Adrenal gland (tissue), 12 donors: Measurements from ENCODE around the gene JAZF1. TPM values are rescaled to one million over a fixed set of nuclear protein-coding genes. Genes with fewer than 3 reads are reported as not detected.

Experiments
- DNase-seq, 7 donors: peaks; one replicate each; pipeline ENCODE4 v3.0.0-alpha.2; 2019 to 2020
- H3K27ac ChIP-seq, 5 donors: fragments of 200-600 bp; sonication (generic) in 4 of 5; 1 replicate in 3 of 5; 2 replicates in 2 of 5; pipeline versions ENCODE4 v1.5.1 to v1.8.0; 2016 to 2020; ENCODE audit warnings: mild to moderate bottlenecking in 1 of 5
- H3K27me3 ChIP-seq: fragments of 200-600 bp; 2 replicates; pipeline ENCODE4 v1.8.0; 2021
- H3K36me3 ChIP-seq, 2 donors: fragments of 200-600 bp; replicated peaks in 1 of 2; 1 replicate in 1 of 2; 2 replicates in 1 of 2; pipeline versions ENCODE4 v1.5.1 to v1.8.0; 2018 to 2022
- H3K4me1 ChIP-seq, 2 donors: fragments of 200-600 bp; replicated peaks in 1 of 2; 1 replicate in 1 of 2; 2 replicates in 1 of 2; pipeline versions ENCODE4 v1.5.1 to v1.8.0; 2018 to 2021
- H3K4me3 ChIP-seq, 4 donors: fragments of 200-600 bp; sonication (generic) in 3 of 4; one replicate each; pipeline ENCODE4 v1.5.1; 2016 to 2018
- H3K9me3 ChIP-seq, 3 donors: fragments of 200-600 bp; sonication (generic) in 1 of 3; replicated peaks in 1 of 3; 1 replicate in 2 of 3; 2 replicates in 1 of 3; pipeline versions ENCODE4 v1.5.1 to v1.8.0; 2016 to 2021
- CTCF ChIP-seq, 6 experiments: fragments of 450-650 bp in 4 of 6; fragments of 200-600 bp in 2 of 6; sonication (generic) in 1 of 6; IDR thresholded peaks; 1 replicate in 5 of 6; 2 replicates in 1 of 6; pipeline versions ENCODE4 v1.5.1 to v1.8.0; 2016 to 2021; ENCODE audit warnings: antibody characterized with exemption in 6 of 6, mild to moderate bottlenecking in 2 of 6, moderate library complexity in 1 of 6
- POLR2A ChIP-seq, 2 donors: fragments of 450-650 bp; IDR thresholded peaks; one replicate each; pipeline ENCODE4 v1.6.1; 2017; ENCODE audit warnings: antibody characterized with exemption in 2 of 2, mild to moderate bottlenecking in 2 of 2, moderate library complexity in 1 of 2
- WGBS, 4 donors: extraction: QIAGEN DNeasy Blood & Tissue Kit in 2 of 4; methylation state at CpG; one replicate each; pipeline versions ENCODE4 v1.1.5 to v1.1.7; 2013 to 2017; 5-methylcytosine and 5-hydroxymethylcytosine counted together
- intact Hi-C, 2 donors: fragments of 100-400 bp; cut with DNase I; formaldehyde crosslinking; loops; one replicate each; pipeline versions ENCODE4 v1.14.1 to v1.15.0; 2022 to 2023
- polyA plus RNA-seq, 3 donors: library from polyadenylated mRNA; stranded (reverse); fragments of 200-250 nt in 2 of 3; fragments of 350-450 nt in 1 of 3; fragmentation: Illumina TruSeq in 1 of 3; extraction: RNeasy Lipid Tissue Mini Kit (QIAGEN cat#74804) in 1 of 3; gene quantifications; one replicate each; pipeline ENCODE4 v1.2.3, GENCODE V29; 2013 to 2014
- total RNA-seq, 9 donors: library from RNA; depleted of rRNA in 4 of 9; stranded (reverse); fragments of >200 nt in 4 of 9; fragments of 120-200 nt in 1 of 9; fragmentation: NEBNext Ultra II Directional in 1 of 9; extraction: Animal tissue kit (Norgen Biotek cat#: 25700) in 1 of 9; gene quantifications; one replicate each; pipeline versions ENCODE4 v1.1.0 to v1.2.4, GENCODE V29; 2013 to 2023
- donor health status: healthy with polysubstance abuse.
- donor health status: Bipolar disorder and iron deficiency.
- donor health status: DM: yes; HTN: yes; CAD: no.
- donor health status: DM: no; HTN: no; CAD: no.
- donor health status: DM: no; HTN: no; CAD: no.
- donor health status: DM: yes; HTN: yes; CAD: no.

JAZF1 gene
- total and polyA plus RNA-seq, 12 donors, result 18.5 to 192 (median 96.3) TPM

GRCh38 chr7:28201131-28201530, 20.5 kb upstream of the JAZF1 start:
- TF ChIP-seq POLR2A (IDR thresholded peaks at IDR 0.05) (no peak), CTCF (IDR thresholded peaks at IDR 0.05) (no peak)
- Histone ChIP-seq H3K27me3 (peaks cover 5% of the 10 kb centered on the region), H3K4me1 (no peaks in the 10 kb centered on the region), H3K4me3 (no peak overlapping the region), H3K9me3 (no peaks in the 10 kb centered on the region), H3K36me3 (no peaks in the 10 kb centered on the region), H3K27ac (no peak overlapping the region)
- 53 to 80% (median 54%) methylated on average over 1 of the region's 1 CpG for WGBS, 4 donors
- intact Hi-C loops, result no loop called here
- no peak for DNase-seq

GRCh38 chr7:28200598-28200997, 20.0 kb upstream of the JAZF1 start:
- Histone ChIP-seq H3K27me3 (peaks cover 5% of the 10 kb centered on the region), H3K4me1 (no peaks in the 10 kb centered on the region), H3K9me3 (no peaks in the 10 kb centered on the region), H3K4me3 (no peak overlapping the region), H3K36me3 (no peaks in the 10 kb centered on the region), H3K27ac (no peak overlapping the region)
- intact Hi-C loops, result no loop called here
- no peak for DNase-seq
- TF ChIP-seq POLR2A (IDR thresholded peaks at IDR 0.05) (no peak), CTCF (IDR thresholded peaks at IDR 0.05) (no peak)
- WGBS, 4 donors, result 70 to 82% (median 77%) methylated on average over 2 of the region's 2 CpGs

- 81 to 88% (median 85%) methylated on average over 3 of the region's 3 CpGs for WGBS, 4 donors
- Histone ChIP-seq H3K4me3 (no peak overlapping the region), H3K9me3 (no peaks in the 10 kb centered on the region), H3K36me3 (no peaks in the 10 kb centered on the region), H3K27ac (no peak overlapping the region), H3K4me1 (no peaks in the 10 kb centered on the region), H3K27me3 (peaks cover 5% of the 10 kb centered on the region)
- TF ChIP-seq POLR2A (IDR thresholded peaks at IDR 0.05), result no peak
- DNase-seq, result no peak
- intact Hi-C loops, result no loop called here
These were observed 18.5 kb upstream of the JAZF1 start for GRCh38 chr7:28199021-28199510.

GRCh38 chr7:28195910-28196620, 15.5 kb upstream of the JAZF1 start:
- WGBS, 4 donors, result 80 to 92% (median 85%) methylated on average over 4 of the region's 4 CpGs

More at GRCh38 chr7:28195910-28196620, 15.5 kb upstream of the JAZF1 start:
- no peak for TF ChIP-seq CTCF (IDR thresholded peaks at IDR 0.05)
- no peak for TF ChIP-seq POLR2A (IDR thresholded peaks at IDR 0.05)
- Histone ChIP-seq H3K9me3 (no peaks in the 10 kb centered on the region), H3K27me3 (no peaks in the 10 kb centered on the region), H3K4me1 (no peaks in the 10 kb centered on the region), H3K4me3 (no peak overlapping the region), H3K27ac (no peak overlapping the region), H3K36me3 (no peaks in the 10 kb centered on the region)
- DNase-seq, result no peak
- intact Hi-C loops, result no loop called here
